Activated CD8-positive, alpha-beta memory T cell treated with anti-CD3 and anti-CD28 coated beads, Interleukin-2, amount 50 U/mL, for 1 hour (primary cell): ENCODE results near the gene PRPF39.
"Not testable (repeated sequence)": the region's sequence is repeated elsewhere in the genome, so short reads cannot be mapped to it uniquely, and the experiment has no call there.

Experiments
- DNase-seq: peaks from one replicate; pipeline ENCODE4 v3.0.0-alpha.2; 2020; ENCODE audit errors: extremely low read depth

The PRPF39 gene

DNA sequence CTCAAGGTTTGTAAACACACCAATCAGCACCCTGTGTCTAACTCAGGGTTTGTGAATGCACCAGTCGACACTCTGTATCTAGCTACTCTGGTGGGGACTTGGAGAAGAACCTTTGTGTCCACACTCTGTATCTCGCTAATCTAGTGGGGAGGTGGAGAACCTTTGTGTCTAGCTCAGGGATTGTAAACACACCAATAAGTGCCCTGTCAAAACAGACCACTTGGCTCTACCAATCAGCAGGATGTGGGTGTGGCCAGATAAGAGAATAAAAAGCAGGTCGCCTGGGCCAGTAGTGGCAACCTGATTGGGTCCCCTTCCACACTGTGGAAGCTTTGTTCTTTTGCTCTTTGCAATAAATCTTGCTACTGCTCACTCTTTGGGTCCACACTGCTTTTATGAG lies 2.8 kb upstream of the PRPF39 start:
- not testable (repeated sequence) for DNase-seq

DNA sequence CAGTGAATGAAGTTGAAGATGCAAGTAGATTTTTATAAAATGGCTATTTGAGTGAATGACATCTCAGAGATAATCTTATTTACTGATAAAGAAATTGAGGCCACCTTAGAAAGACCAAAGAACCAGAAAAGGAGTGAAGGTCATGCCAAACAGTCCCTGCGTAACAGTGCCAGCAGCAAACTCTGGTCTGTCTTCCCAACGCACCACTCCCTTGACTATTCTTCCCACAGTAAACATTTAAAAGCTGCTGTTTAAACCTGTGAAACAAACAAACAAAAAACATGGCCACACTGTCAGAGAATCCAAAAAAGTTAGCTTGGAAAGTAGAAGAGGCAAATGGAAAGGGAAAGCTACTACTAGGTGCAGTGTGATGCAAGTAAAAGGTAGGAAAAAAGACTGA lies 1.5 kb upstream of the PRPF39 start:
- no peak for DNase-seq

DNA sequence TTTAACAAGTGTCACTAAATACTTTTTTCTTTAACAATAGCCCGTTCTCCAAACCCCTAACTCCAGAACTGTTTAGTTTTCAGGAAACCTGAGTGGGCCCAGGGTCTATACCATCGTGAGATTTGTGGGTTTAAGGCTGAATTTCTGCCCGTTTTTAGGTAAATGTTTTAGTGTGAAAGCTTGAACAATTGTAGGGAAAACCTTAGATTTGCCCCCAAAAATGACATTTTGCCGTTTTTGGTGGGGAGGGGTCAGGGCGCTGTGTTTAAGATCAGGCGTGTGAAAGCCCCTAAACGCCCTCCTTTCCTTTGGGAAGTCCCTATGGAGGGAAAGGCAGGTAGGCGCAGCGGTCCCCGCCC lies 320 bp upstream of the PRPF39 start:
- DNase-seq, result no peak

DNA sequence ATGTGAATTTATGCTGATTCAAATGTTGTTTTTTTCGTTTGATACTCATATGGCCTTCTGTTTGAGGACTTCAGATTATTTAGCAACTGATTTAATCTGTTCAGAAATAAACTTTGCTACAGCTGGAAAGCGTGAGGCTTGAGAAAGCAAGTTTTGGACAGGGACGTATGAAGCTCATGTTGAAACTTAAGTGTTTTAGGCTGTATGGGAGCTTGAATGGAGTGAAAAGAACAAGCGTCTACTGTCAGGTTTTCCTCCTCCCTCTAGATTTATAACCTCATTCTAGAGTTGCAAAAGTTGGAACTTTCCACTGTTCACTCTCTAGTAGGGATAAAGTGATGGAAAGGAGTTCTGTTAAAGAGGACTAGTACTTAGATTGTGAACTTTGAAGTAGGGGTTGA lies 1.0 kb downstream of the PRPF39 start:
- DNase-seq, result no peak

DNA sequence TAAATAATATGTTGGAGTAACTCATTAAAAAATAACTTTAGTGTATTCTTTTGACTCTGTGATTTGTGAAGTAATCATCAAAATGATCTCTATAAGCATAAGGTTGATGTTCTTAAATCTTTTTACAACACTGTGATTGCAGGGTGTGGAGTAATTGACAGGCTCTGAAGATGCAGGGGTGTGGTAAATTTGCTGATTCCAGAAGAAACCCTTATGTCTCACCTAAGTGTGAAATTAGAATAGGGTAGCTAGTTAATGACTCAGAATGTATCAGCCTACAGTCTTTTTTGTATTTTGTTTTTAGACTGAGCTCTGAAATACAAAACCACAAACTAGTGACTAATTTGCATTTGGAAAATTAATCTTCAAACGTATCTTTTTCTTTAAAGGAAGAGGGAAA lies 5.9 kb downstream of the PRPF39 start:
- no peak for DNase-seq

DNA sequence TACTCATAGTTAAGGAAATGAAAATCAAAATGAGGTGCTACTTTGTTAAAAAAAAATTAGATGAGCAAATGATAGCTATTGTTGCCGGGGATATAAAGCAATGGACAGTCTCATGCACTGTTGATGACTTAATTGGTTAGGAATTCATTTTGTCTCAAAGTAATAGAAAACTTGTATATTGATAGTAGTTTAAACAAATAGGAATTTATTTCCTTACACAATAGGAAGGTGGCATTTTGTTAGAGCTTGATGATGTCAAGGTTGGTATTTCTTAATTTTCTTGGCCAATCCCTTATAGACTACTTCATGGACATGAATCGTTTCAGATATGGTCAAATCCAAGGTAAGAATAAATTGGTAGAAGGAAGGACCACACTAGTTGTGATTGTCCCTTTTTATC lies 7.8 kb downstream of the PRPF39 start:
- no peak for DNase-seq

DNA sequence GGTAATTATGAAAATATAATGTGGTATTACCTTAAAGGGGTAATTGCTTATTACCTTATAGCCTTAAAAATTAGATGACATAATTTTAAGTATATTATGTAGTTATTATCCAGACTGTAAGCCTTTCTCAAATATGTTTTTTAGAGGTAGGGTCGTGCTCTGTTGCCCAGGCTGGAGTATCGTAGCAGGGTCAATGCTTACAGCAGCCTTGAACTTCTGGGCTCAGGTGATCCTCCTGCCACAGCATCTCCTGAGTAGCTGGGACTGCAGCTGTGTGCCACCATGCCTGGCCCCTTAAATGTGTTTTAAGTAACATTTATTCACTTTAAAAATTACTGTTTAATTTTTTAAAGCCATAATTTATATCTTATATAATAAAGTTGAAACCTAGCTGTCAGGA lies 10.4 kb downstream of the PRPF39 start:
- DNase-seq, result no peak

DNA sequence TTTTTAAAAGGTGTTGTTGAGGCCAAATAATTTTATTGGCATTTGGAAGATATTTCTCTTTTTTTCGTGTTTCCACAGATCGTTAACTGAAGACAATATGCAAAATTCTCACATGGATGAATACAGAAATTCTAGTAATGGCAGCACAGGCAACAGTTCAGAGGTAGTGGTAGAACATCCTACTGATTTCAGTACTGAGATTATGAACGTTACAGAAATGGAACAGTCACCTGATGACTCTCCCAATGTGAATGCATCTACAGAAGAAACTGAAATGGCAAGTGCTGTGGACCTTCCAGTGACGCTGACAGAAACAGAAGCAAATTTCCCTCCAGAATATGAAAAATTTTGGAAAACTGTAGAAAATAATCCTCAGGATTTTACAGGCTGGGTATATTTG lies 11.2 kb downstream of the PRPF39 start:
- no peak for DNase-seq

DNA sequence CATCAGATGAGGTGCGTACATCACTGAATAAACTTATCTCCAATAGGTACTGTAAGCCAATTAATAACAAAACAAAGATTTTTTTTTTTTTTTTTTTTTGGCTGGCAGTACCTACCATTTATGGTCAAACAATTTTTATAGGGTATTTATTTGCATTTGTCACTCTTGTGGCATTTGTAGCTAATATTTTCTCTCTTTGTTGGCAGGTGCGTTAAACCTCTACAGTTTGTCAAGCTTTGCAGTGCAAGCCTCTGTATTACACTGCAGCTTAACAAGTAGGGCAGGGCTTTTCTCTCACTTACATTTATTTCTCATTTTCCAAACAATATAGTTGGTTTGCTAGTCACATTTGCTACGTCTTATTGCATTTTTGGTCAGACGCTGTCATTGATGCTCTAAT lies 12.3 kb downstream of the PRPF39 start:
- no peak for DNase-seq

DNA sequence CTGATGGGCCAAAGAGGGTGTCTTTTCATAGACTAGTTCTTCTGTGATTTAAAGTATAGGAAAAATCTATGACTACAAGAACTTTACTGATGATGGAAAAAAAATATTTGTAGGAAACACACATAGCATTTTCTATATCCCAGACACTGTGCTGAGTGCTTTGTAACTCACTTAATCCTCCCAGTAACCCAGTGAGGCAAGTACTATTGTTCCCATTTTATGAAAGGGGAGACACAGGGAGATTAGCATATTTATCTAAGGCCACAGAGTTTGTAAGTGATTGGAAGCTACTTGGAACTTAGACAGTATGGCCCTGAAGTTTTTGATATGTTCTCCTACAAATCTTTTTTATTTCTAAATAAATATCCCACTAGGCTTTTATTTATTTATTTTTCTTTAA lies 19.9 kb downstream of the PRPF39 start:
- no peak for DNase-seq

DNA sequence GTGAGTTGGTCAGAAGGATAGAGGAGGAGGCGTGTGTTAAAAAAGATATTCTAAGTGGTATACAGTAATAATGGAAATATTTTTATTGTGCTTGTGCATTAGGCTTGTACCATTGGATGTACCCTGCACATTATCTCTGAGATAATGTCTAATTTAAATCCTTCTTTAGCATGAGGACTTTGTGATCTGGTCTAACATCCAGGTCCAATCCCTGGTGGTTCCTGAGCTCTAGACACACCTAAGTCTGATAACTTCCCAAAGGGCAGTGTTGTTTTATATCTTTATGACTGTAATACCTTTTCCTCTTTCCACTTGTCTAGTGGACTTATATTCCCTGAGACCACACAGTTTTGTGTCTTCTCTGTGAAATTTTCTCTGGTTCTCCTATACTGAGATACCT lies 20.6 kb downstream of the PRPF39 start:
- DNase-seq, result no peak

DNA sequence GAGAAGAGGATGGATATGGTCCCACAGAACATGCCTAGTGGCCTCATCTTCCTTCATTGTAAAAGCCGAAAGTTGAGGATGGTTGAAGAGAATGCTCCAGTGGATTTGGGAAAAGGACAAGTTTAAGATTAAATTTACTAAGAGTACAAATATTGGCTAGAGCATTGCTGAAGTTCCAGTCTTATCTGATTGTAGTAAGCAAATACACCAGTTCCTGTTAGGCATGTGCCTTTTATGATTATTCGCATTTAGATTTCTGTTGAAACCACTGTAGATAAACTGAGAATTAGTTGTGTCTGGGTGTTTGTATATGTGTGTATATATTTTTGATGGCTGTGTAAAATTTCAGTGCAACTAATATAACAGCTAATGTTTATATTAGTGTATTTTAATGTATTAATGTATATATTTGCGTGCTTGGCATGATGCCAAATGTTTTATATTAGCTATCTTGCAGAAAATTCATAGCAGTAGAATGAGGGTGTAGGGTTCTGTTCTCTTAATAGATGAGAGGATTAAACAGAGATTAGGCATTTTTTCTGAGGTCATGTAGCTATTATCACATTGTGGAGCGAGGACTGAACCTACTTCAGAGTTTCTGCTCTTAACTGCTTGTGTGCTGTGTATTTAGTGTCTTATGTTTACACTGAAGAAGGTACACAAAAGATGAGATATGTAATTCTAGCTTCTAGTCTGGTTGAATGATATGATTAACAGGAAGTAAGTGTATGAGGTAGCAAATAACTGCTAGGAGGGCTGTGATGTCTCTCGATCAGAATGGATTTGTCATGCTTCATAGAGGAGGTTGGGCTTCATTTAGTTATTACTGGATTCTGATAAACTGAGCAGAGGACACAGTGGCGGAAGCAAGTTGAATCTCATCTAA lies 29.2 kb downstream of the PRPF39 start:
- DNase-seq, result no peak

DNA sequence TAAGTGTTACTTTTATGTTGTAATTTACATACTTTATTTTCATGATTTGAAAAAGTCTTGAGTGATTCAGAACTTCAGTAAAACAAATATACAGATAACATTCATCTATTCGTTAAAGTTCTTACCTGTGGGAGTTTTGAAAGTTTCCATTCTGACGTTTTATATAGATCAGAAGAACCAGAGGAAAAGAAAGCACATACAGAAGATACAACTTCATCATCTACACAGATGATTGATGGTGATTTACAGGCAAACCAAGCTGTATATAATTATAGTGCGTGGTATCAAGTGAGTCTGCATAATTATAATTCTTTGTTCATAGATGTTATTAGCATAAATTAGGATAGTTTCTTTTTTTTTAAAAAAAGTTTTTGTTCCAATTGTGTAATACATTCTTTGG lies 30.4 kb downstream of the PRPF39 start:
- no peak for DNase-seq

DNA sequence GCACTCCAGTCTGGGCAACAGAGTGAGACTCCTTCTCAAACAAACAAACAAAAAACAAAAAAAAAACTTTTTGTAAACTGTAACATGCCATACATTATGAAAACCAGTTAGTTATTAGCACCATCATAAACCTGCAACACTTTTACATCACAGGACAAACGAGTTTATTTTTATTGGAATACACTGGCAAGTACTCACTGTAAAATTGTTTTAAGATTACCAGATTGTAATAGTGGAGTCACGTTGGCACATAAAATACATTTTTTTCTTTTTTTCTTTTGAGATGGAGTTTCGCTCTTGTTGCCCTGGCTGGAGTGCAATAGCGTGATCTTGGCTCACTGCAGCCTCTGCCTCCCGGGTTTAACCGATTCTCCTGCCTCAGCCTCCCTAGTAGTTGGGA lies 34.7 kb downstream of the PRPF39 start:
- DNase-seq, result no peak

DNA sequence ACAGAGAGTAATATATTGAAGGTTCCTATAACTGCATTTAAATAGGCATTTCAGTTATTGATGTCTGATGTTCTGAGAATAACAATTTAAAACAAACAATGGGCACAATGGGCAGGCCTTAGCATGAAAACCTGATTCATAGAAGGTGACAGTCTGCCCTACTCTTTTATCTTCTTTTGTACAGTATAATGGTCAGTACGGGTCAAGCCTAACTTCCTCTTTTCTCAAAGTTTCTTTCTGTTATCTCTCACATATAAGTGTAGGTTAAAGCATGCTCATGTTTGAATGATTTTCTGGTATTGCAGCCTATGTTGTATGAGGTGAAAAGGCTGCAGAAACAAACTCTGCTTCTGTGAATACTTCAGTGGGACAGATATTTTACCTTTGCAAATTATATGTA lies 36.2 kb downstream of the PRPF39 start:
- no peak for DNase-seq

DNA sequence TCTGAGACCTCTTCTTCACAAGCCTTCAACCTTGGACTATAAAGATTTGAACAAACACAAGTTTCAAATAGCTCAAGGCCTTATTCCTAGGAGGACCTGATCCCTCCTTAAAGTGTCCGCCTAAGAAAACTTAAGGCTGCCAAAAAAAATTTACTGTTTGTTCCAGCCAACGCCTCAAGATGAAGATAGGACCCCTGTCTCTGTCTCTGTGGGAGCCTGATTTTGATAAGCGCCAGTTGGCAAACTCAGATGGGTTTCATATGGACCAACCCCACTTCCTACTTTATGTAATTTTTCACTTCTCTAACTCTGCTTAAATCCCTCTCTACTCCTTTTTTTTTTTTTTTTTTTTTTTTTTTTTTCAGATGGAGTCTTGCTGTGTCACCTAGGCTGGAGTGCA lies 39.4 kb downstream of the PRPF39 start:
- DNase-seq, result no peak

DNA sequence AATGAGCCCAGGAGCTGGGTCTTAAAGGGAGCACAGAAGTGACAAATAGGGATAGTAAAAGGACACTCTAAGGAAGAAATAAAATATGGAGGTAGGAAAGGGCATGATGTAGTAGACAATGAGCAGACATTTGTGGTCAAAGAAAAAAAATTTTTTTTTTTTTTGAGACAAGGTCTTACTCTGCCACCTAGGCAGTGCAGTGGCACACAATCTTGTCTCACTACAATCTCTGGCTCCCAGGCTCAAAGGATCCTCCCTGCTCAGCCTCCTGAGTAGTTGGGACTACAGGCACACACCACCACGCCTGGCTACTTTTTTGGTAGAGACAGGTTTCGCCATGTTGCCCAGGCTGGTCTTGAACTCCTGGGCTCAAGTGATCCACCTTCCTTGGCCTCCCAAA lies 41.8 kb downstream of the PRPF39 start:
- no peak for DNase-seq

DNA sequence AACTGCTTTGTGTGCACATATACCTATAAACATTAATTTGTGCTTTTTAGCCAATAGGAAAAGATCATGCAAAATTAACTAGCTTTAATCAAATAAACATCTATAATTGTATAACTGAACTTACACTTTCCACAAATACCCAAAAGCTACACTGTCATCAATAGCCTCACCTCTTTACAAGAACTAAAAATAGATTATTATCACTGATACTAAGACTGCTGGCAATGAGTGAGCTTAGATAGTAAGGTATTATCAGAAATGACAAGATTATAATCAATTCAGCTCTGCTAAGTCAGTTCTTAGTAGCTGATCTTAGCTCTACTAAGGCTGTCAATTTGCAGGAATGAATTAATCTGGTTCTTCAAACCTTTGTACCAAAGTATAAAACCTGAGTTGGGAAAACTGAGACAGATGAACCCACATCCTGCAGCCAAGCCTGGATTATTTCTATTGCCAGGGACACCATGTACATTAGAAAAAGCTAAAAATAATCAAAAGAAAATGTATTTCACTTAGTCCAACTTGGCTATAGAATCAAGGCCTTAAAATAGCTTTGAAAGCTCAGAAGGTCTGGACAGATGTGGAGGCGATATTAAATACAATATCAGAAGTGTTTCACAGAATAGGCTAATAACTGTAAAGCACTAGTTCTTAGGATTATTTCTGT lies 45.2 kb downstream of the PRPF39 start:
- DNase-seq, result no peak

DNA sequence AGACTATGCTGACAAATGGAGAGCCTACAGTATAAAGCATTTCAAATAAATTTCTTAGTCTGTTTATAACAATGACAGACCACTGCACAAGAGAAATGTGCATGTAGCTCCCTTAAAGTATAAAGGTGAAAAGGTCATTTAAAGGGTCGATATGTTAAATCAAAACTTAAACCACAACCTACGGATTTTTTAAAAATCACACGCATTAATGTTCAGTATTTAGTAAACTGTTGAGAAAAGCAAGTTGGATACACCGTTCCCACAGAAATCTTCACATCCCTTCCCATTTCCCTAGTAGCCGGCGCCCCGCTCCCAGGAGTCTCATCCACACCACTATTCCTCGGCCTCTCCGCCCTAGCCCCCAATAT lies 49.8 kb downstream of the PRPF39 start:
- no peak for DNase-seq

DNA sequence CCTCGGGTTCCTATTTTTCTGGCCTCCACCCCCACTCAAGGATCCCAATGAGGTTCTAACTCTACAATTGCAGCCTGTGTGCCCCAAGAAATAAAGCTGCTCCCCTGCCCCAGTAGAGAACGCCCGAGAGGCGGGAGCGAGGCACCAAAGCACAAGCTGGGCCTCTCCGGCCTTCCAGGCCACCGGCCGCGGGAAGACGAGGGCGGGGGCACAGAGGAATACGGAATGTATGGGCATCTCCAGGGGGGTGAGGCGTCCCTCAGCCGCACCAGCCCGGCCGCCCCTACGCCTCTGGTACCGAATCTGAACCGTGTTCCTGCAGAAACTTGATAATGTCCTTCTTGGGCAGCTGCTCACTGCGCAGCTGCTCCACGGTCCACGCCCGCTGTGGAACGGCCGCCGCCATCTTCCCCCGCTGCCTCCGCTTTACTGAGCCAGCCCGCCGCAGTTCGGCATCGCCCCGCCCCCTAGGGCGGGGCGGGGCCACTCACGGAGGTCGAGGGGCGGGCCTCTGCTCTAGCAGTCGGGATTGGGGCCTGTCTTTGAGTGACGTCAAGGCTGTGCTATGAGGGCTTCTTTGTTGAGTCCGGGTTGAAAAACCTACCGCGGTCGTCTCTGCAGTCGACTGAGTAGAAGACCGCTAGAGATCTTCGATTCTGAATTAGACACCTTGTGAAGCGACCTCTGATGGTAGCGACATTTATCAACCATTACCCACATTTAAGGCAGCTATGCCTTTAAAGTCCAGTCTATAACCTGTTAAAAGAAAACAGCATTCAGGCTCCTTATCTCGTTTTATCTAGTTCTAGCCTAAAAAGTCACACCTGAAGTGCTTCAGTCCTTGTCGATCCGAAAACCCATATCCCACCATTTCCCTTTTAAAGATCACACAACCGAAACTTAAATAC lies 50.4 kb downstream of the PRPF39 start, which contains the start of gene FKBP3:
Gene FKBP3 (minus strand): TSS at position 431 of the 908 bp plus-strand sequence. CDS start 25 bp downstream, at position 406.
- DNase-seq, result peak; percentile 94

DNA sequence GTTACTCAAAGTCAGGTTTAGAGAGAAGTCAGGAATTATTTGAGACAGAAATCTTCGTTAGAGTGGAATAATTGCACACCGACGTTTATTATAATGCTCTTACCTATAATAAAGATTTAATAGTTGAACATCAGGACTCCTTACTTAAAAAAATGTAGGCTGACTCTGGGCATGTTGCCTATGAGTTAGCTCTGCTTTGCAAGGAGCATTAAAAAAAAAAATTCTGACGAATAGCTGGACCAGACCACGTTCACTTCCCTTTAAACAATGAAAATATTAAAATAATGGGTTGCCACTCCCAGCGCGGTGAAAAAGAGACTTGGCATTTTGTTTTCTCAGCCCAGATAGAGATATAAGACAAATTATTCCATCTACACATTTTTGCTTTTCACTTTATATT lies 51.2 kb downstream of the PRPF39 start:
- DNase-seq, result no peak

DNA sequence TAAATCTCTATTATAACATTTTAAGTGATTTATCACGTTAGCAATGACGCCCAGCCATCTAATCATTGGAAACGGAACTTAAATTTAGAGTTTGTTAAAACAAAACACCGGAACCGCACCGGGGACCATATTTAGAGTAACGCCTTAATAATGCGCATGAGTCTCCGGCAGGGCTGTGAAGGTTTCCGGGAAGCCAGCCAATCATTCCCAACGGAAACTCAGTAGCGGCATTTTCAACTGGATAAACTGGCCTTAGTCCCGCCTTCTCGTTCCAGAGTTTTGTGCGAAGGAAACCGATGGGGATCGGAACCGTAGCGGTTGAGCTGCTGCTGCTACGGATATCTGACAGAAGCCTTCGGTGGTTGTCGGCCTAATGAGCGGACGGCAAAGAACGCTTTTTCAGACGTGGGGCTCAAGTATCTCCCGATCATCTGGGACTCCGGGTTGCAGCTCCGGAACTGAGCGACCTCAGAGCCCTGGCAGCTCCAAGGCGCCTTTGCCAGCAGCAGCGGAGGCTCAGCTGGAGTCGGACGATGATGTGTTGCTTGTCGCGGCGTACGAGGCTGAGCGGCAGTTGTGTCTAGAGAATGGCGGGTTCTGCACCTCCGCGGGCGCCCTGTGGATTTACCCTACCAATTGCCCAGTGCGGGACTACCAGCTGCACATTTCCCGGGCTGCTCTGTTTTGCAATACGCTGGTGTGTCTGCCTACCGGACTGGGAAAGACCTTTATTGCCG lies 51.9 kb downstream of the PRPF39 start, which contains the start of gene FANCM:
Gene FANCM (plus strand): TSS at position 272 of the 737 bp plus-strand sequence. CDS start 102 bp downstream, at position 374.
- DNase-seq, result peak; percentile 80
